ENCODE data around the gene ZIC4.

- TF ChIP-seq CTCF (IDR thresholded peaks at IDR 0.05 in 4 of 5, conservative IDR thresholded peaks at IDR 0.05 in 1 of 5) = no peak
- no peak for TF ChIP-seq POLR2A (IDR thresholded peaks at IDR 0.05)
These were observed 13.5 kb upstream of the ZIC4 start for GRCh38 chr3:147419781-147420224.
